ENCODE measurements around the gene COPA.

The COPA gene

DNA sequence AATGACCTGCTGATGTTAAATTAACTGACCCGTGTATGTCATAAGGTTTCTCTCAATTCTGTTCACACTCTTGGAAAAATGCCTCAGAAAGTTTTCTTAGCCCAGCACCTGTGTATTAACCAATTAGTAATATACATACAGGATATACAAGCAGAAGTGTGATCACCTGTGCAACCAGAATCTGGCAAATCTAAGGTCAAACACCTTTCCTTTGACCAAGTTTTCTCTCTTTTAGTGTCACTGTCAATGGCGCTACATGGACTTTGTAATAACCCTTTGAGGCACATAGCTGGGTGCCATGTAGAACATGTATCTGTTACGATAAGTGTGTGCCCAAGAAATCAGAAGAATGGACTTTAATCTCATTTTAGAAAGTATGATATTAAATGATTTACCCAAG, 1.2 kb upstream of the COPA start:
- H3K9ac ChIP-seq (ENCODE audit: insufficient read length, low read depth): peak overlapping the region; percentile 92
- H3K4me1 ChIP-seq (ENCODE audit: insufficient read depth, insufficient read length): no peaks in the 10 kb centered on the region
- peaks cover 67% of the 10 kb centered on the region for H3K36me3 ChIP-seq (ENCODE audit: insufficient read depth, insufficient read length, low read length)
- H3K9me3 ChIP-seq (ENCODE audit: insufficient read depth, low read length): no peaks in the 10 kb centered on the region
- H3K4me3 ChIP-seq (ENCODE audit: insufficient read length, low read depth): peak overlapping the region; percentile 97
- DNase-seq (ENCODE audit: low read depth, low spot score): no peak
- TF ChIP-seq YY1 (IDR thresholded peaks at IDR 0.05; ENCODE audit: insufficient read depth, insufficient read length) (no peak), SUZ12 (IDR thresholded peaks at IDR 0.05; ENCODE audit: extremely low read depth, insufficient read depth, insufficient read length) (no peak), ZNF274 (IDR thresholded peaks at IDR 0.05; ENCODE audit: low read depth, low read length) (no peak)
- H3K27me3 ChIP-seq (ENCODE audit: insufficient read depth, insufficient read length): no peaks in the 10 kb centered on the region

DNA sequence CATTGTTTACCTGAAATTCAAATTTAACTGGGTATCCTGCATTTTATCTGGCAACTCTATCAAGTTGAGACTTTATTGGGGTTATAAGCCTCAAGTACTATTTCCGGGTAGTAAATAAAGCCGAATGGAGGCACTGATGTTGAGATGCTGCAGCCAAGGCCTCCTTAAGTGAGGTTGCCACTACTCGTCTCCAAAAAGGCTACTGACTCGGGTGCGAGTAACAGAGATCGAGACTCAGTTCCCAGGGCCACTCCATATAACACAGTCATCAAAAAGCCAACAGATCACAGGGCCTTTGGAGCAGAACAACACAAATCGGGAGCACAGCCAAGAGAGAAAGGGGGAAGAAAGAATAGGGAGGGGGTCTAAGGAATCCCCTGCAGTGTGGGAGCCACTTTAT, 524 bp downstream of the COPA start:
- H3K36me3 ChIP-seq (ENCODE audit: insufficient read depth, insufficient read length, low read length): peaks cover 67% of the 10 kb centered on the region
- H3K9me3 ChIP-seq (ENCODE audit: insufficient read depth, low read length): no peaks in the 10 kb centered on the region
- no peaks in the 10 kb centered on the region for H3K4me1 ChIP-seq (ENCODE audit: insufficient read depth, insufficient read length)
- no peaks in the 10 kb centered on the region for H3K27me3 ChIP-seq (ENCODE audit: insufficient read depth, insufficient read length)
- TF ChIP-seq SUZ12 (IDR thresholded peaks at IDR 0.05; ENCODE audit: extremely low read depth, insufficient read depth, insufficient read length): no peak
- no peak for TF ChIP-seq ZNF274 (IDR thresholded peaks at IDR 0.05; ENCODE audit: low read depth, low read length)
- no peak for TF ChIP-seq YY1 (IDR thresholded peaks at IDR 0.05; ENCODE audit: insufficient read depth, insufficient read length)
- H3K9ac ChIP-seq (ENCODE audit: insufficient read length, low read depth): peak overlapping the region; percentile 92
- DNase-seq (ENCODE audit: low read depth, low spot score): no peak
- peak overlapping the region; percentile 97 for H3K4me3 ChIP-seq (ENCODE audit: insufficient read length, low read depth)

DNA sequence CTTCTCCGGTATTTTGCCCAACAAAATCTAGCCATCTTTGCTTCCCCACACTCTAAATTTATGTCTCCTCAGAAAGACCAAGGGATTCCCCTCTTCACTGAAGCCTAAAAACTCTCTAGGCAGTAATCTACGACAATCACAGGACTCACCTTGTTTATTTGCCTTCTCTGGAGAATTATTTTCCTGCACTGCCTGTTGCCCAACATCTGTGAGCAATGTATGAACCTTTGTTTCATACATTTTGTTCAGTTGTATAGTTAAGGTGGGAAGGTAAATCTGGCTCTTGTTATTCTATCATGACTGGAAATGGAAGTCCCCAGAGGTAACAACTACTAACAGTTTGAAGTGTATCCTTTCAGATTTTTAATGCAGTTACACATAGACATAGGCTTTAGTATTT, 2.2 kb downstream of the COPA start:
- Histone ChIP-seq H3K4me3 (ENCODE audit: insufficient read length, low read depth) (no peak overlapping the region), H3K36me3 (ENCODE audit: insufficient read depth, insufficient read length, low read length) (peaks cover 63% of the 10 kb centered on the region), H3K4me1 (ENCODE audit: insufficient read depth, insufficient read length) (no peaks in the 10 kb centered on the region), H3K9me3 (ENCODE audit: insufficient read depth, low read length) (no peaks in the 10 kb centered on the region), H3K27me3 (ENCODE audit: insufficient read depth, insufficient read length) (no peaks in the 10 kb centered on the region), H3K9ac (ENCODE audit: insufficient read length, low read depth) (no peak overlapping the region)
- no peak for DNase-seq (ENCODE audit: low read depth, low spot score)
- TF ChIP-seq SUZ12 (IDR thresholded peaks at IDR 0.05; ENCODE audit: extremely low read depth, insufficient read depth, insufficient read length) (no peak), YY1 (IDR thresholded peaks at IDR 0.05; ENCODE audit: insufficient read depth, insufficient read length) (no peak), ZNF274 (IDR thresholded peaks at IDR 0.05; ENCODE audit: low read depth, low read length) (no peak)

DNA sequence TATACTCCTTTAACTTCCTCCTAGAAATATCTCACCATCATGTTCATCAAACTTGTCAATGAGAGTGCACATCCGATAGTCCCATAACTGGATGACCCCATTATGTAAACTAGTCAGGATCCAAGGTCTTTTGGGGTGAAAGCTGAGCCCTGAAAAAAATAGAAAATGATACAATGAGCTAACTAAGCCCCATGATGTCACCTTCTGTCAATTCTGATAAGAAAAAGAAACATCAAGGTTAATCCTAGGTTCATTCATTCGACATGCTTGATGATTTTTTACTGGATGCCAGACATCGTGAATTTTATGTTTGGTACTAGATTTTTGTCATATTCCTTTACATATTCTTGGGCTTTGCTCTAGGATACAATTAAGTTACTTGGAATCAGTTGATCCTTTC, 2.9 kb downstream of the COPA start:
- no peaks in the 10 kb centered on the region for H3K9me3 ChIP-seq (ENCODE audit: insufficient read depth, low read length)
- peaks cover 58% of the 10 kb centered on the region for H3K36me3 ChIP-seq (ENCODE audit: insufficient read depth, insufficient read length, low read length)
- H3K4me3 ChIP-seq (ENCODE audit: insufficient read length, low read depth): no peak overlapping the region
- no peak overlapping the region for H3K9ac ChIP-seq (ENCODE audit: insufficient read length, low read depth)
- no peak for TF ChIP-seq ZNF274 (IDR thresholded peaks at IDR 0.05; ENCODE audit: low read depth, low read length)
- DNase-seq (ENCODE audit: low read depth, low spot score): no peak
- no peaks in the 10 kb centered on the region for H3K4me1 ChIP-seq (ENCODE audit: insufficient read depth, insufficient read length)
- no peaks in the 10 kb centered on the region for H3K27me3 ChIP-seq (ENCODE audit: insufficient read depth, insufficient read length)

DNA sequence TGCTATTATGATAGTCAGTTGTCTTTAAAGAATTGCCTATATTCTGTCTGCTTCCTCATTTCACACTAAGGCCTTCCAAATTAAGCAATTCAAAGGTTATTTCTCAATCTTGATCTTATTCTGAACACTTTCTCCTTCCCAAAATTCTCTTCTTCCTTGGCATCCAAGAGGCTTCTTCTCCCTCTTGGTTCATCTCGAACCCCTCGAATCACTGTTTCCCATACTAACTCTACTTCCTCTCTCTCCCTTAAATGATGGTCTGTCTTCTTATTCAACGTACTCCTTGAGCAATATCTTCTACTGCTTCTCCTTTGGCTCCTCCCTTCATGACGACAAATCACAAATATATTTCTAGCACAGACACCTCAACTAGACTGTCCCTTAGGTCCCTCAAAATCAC, 4.5 kb downstream of the COPA start:
- H3K9ac ChIP-seq (ENCODE audit: insufficient read length, low read depth): no peak overlapping the region
- H3K36me3 ChIP-seq (ENCODE audit: insufficient read depth, insufficient read length, low read length): peaks cover 65% of the 10 kb centered on the region
- H3K27me3 ChIP-seq (ENCODE audit: insufficient read depth, insufficient read length): no peaks in the 10 kb centered on the region
- no peaks in the 10 kb centered on the region for H3K9me3 ChIP-seq (ENCODE audit: insufficient read depth, low read length)
- no peak overlapping the region for H3K4me3 ChIP-seq (ENCODE audit: insufficient read length, low read depth)
- no peak for DNase-seq (ENCODE audit: low read depth, low spot score)
- no peaks in the 10 kb centered on the region for H3K4me1 ChIP-seq (ENCODE audit: insufficient read depth, insufficient read length)
- TF ChIP-seq ZNF274 (IDR thresholded peaks at IDR 0.05; ENCODE audit: low read depth, low read length) (no peak), YY1 (IDR thresholded peaks at IDR 0.05; ENCODE audit: insufficient read depth, insufficient read length) (no peak), SUZ12 (IDR thresholded peaks at IDR 0.05; ENCODE audit: extremely low read depth, insufficient read depth, insufficient read length) (no peak)

DNA sequence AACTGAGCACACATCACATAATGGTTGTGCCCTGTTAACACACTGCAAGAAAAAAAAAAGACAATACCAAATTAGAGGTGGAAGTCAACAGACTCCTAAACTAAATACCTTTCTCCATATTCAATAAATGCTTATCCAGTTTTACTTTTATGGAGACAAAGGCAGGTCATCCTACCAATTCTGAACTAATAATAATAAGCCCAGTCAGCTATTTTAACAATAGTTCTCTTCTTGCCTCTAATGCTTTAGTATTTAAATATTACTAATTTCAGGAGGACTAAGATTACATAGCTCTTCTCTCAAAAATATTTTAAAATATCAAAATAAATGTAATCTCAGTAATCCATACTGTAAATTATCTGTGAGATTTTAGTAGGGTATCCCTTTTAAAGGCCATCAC, 10.5 kb downstream of the COPA start:
- DNase-seq (ENCODE audit: low read depth, low spot score): no peak
- Histone ChIP-seq H3K9me3 (ENCODE audit: insufficient read depth, low read length) (no peaks in the 10 kb centered on the region), H3K36me3 (ENCODE audit: insufficient read depth, insufficient read length, low read length) (peaks cover 90% of the 10 kb centered on the region), H3K4me3 (ENCODE audit: insufficient read length, low read depth) (no peak overlapping the region), H3K4me1 (ENCODE audit: insufficient read depth, insufficient read length) (no peaks in the 10 kb centered on the region), H3K9ac (ENCODE audit: insufficient read length, low read depth) (no peak overlapping the region), H3K27me3 (ENCODE audit: insufficient read depth, insufficient read length) (no peaks in the 10 kb centered on the region)
- no peak for TF ChIP-seq YY1 (IDR thresholded peaks at IDR 0.05; ENCODE audit: insufficient read depth, insufficient read length)
- TF ChIP-seq ZNF274 (IDR thresholded peaks at IDR 0.05; ENCODE audit: low read depth, low read length): no peak
- no peak for TF ChIP-seq SUZ12 (IDR thresholded peaks at IDR 0.05; ENCODE audit: extremely low read depth, insufficient read depth, insufficient read length)

DNA sequence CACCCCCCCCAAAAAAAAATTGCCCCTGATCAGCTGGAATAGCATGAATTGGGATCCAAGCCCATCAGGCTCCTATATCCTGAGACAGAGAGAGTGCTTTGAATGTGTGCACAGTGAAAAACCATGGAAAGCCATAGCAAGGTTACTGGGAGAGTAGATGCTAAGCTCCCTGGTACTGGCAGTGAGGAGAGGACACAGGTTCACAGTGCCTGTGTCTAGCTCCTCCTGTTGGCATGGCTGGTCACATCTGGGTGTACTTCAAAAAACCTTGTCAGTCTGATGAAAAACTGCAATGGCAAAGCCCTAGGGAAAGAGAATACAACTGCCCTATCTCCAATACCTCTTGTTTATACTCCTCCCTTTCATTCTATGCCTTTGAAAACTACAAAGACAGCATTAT, 12.9 kb downstream of the COPA start:
- TF ChIP-seq YY1 (IDR thresholded peaks at IDR 0.05; ENCODE audit: insufficient read depth, insufficient read length) (no peak), SUZ12 (IDR thresholded peaks at IDR 0.05; ENCODE audit: extremely low read depth, insufficient read depth, insufficient read length) (no peak), ZNF274 (IDR thresholded peaks at IDR 0.05; ENCODE audit: low read depth, low read length) (no peak)

DNA sequence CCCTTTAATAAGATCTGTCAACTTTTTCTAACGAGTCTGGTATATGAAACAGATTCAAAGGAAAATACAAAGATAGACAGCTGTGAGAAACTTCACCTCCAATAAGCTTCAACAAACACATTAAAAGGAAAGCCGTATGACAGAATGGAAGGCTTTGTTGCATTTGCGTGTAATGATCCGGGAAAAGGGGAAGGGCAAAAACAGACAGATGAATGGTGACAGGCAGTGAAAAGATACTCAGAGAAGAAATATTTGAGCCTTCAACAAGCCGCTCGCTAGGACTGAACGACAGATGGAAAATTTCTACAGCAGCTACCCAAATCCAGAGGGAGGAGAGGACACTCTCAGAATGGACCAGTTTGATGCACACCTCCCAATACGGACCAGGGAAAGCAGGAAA, 14.9 kb downstream of the COPA start:
- Histone ChIP-seq H3K4me3 (ENCODE audit: insufficient read length, low read depth) (no peak overlapping the region), H3K27me3 (ENCODE audit: insufficient read depth, insufficient read length) (no peaks in the 10 kb centered on the region), H3K36me3 (ENCODE audit: insufficient read depth, insufficient read length, low read length) (peaks cover 96% of the 10 kb centered on the region), H3K9me3 (ENCODE audit: insufficient read depth, low read length) (no peaks in the 10 kb centered on the region), H3K4me1 (ENCODE audit: insufficient read depth, insufficient read length) (no peaks in the 10 kb centered on the region), H3K9ac (ENCODE audit: insufficient read length, low read depth) (no peak overlapping the region)
- DNase-seq (ENCODE audit: low read depth, low spot score): no peak
- TF ChIP-seq SUZ12 (IDR thresholded peaks at IDR 0.05; ENCODE audit: extremely low read depth, insufficient read depth, insufficient read length) (no peak), YY1 (IDR thresholded peaks at IDR 0.05; ENCODE audit: insufficient read depth, insufficient read length) (no peak), ZNF274 (IDR thresholded peaks at IDR 0.05; ENCODE audit: low read depth, low read length) (no peak)

More for the DNA sequence above, 12.9 kb downstream of the COPA start:
- H3K27me3 ChIP-seq (ENCODE audit: insufficient read depth, insufficient read length): no peaks in the 10 kb centered on the region
- H3K4me1 ChIP-seq (ENCODE audit: insufficient read depth, insufficient read length): no peaks in the 10 kb centered on the region
- no peak overlapping the region for H3K9ac ChIP-seq (ENCODE audit: insufficient read length, low read depth)
- peaks cover 99% of the 10 kb centered on the region for H3K36me3 ChIP-seq (ENCODE audit: insufficient read depth, insufficient read length, low read length)
- no peaks in the 10 kb centered on the region for H3K9me3 ChIP-seq (ENCODE audit: insufficient read depth, low read length)
- H3K4me3 ChIP-seq (ENCODE audit: insufficient read length, low read depth): no peak overlapping the region
- no peak for DNase-seq (ENCODE audit: low read depth, low spot score)
